WTC11 (cell line): Measurements from ENCODE around the gene WDFY4.

Experiments
- FOXJ3 ChIP-seq: sonication (generic); formaldehyde crosslinking; IDR thresholded peaks from 2 replicates; pipeline ENCODE4 v1.9.0; 2021; ENCODE audit warnings: missing genetic modification reagents, mild to moderate bottlenecking, borderline replicate concordance
- SOX15 ChIP-seq: fragments of 250-450 bp; sonication (Bioruptor Pico); IDR thresholded peaks from 2 replicates; pipeline ENCODE4 v1.9.0; 2021; ENCODE audit warnings: mild to moderate bottlenecking
- ZNF138 ChIP-seq: sonication (generic); formaldehyde crosslinking; conservative IDR thresholded peaks from 2 replicates; pipeline ENCODE4 v1.8.1; 2022; ENCODE audit warnings: mild to moderate bottlenecking, moderate library complexity, missing genetic modification reagents
- TF ChIP-seq, protein P1 (sequence below): fragments of 200-600 bp; IDR thresholded peaks from 2 replicates; pipeline ENCODE4 v1.8.0; 2022; ENCODE audit warnings: antibody characterized with exemption
- TF ChIP-seq, protein P2 (sequence below): sonication (generic); formaldehyde crosslinking; IDR thresholded peaks from 2 replicates; pipeline ENCODE4 v1.8.1; 2023; ENCODE audit warnings: mild to moderate bottlenecking, missing genetic modification reagents, moderate library complexity
- TF ChIP-seq, protein P3 (sequence below): sonication (generic); formaldehyde crosslinking; IDR thresholded peaks from 2 replicates; pipeline ENCODE4 v1.8.0; 2022; ENCODE audit warnings: mild to moderate bottlenecking, missing genetic modification reagents

DNA sequence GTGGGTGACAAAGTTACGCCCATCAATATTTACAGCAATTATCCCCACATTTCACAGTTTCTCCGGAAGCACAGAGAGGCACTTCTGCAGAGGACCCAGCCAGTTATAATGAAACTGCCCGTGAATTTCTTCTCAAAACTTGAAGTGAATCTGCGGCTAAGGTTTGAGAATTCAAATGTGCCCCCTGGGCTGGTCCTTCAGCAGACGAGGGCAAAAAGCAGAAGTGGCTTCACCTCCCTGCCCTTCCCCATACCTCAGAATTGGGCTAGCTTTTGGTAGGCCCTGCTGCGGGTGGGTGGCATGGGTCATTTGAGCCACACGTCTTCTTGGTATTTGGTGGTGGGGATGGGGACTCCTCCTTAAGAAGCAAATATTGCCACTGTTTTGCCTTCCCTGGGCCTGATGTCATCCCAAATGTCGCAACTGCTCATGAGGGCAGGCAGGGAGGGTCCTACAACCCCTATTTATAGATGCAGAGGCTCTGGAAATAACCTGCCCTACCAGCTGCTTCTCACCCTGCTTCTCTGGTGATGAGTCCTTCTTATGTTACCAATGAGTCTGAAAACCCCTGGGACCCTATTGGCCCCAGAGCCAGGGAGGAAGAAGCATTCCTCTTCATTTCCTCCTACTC, 16.6 kb upstream of the WDFY4 start:
- TF ChIP-seq, protein P1, sequence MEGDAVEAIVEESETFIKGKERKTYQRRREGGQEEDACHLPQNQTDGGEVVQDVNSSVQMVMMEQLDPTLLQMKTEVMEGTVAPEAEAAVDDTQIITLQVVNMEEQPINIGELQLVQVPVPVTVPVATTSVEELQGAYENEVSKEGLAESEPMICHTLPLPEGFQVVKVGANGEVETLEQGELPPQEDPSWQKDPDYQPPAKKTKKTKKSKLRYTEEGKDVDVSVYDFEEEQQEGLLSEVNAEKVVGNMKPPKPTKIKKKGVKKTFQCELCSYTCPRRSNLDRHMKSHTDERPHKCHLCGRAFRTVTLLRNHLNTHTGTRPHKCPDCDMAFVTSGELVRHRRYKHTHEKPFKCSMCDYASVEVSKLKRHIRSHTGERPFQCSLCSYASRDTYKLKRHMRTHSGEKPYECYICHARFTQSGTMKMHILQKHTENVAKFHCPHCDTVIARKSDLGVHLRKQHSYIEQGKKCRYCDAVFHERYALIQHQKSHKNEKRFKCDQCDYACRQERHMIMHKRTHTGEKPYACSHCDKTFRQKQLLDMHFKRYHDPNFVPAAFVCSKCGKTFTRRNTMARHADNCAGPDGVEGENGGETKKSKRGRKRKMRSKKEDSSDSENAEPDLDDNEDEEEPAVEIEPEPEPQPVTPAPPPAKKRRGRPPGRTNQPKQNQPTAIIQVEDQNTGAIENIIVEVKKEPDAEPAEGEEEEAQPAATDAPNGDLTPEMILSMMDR, result no peak
- TF ChIP-seq ZNF138 (no peak), FOXJ3 (CRISPR knock-in tag) (no peak), SOX15 (CRISPR knock-in tag) (no peak)
- TF ChIP-seq, protein P2, sequence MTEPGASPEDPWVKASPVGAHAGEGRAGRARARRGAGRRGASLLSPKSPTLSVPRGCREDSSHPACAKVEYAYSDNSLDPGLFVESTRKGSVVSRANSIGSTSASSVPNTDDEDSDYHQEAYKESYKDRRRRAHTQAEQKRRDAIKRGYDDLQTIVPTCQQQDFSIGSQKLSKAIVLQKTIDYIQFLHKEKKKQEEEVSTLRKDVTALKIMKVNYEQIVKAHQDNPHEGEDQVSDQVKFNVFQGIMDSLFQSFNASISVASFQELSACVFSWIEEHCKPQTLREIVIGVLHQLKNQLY (CRISPR knock-in tag), result no peak
- TF ChIP-seq, protein P3, sequence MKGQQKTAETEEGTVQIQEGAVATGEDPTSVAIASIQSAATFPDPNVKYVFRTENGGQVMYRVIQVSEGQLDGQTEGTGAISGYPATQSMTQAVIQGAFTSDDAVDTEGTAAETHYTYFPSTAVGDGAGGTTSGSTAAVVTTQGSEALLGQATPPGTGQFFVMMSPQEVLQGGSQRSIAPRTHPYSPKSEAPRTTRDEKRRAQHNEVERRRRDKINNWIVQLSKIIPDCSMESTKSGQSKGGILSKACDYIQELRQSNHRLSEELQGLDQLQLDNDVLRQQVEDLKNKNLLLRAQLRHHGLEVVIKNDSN (CRISPR knock-in tag), result no peak
